ENCODE results near the gene SH3PXD2A.
"Not testable (repeated sequence)": the region's sequence is repeated elsewhere in the genome, so short reads cannot be mapped to it uniquely, and the experiment has no call there.

SH3PXD2A gene

GRCh38 chr10:103847909-103848468, 7.4 kb downstream of the SH3PXD2A start:
- DNase-seq = no peak

- no peak for DNase-seq
Measured at GRCh38 chr10:103847346-103847745, 8.0 kb downstream of the SH3PXD2A start.

GRCh38 chr10:103845972-103846371, 9.4 kb downstream of the SH3PXD2A start:
- no peak for DNase-seq

GRCh38 chr10:103845346-103845745, 10.0 kb downstream of the SH3PXD2A start:
- not testable (repeated sequence) for DNase-seq

GRCh38 chr10:103843854-103844570, 11.4 kb downstream of the SH3PXD2A start:
- DNase-seq = no peak

- DNase-seq = no peak
Measured at GRCh38 chr10:103843045-103843444, 12.3 kb downstream of the SH3PXD2A start.

- no peak for DNase-seq
Measured at GRCh38 chr10:103842605-103843004, 12.8 kb downstream of the SH3PXD2A start.

GRCh38 chr10:103841519-103841918, 13.9 kb downstream of the SH3PXD2A start:
- no peak for DNase-seq

GRCh38 chr10:103840740-103841070, 14.7 kb downstream of the SH3PXD2A start:
- no peak for DNase-seq

GRCh38 chr10:103839872-103840739, 15.3 kb downstream of the SH3PXD2A start:
- peak in 1 of 2 experiments; percentile 12 for DNase-seq

- DNase-seq = no peak
Measured at GRCh38 chr10:103839519-103839871, 15.9 kb downstream of the SH3PXD2A start.

- DNase-seq = no peak
Measured at GRCh38 chr10:103838862-103839518, 16.4 kb downstream of the SH3PXD2A start.

GRCh38 chr10:103838070-103838395, 17.3 kb downstream of the SH3PXD2A start:
- DNase-seq = no peak

GRCh38 chr10:103837370-103838069, 17.9 kb downstream of the SH3PXD2A start:
- DNase-seq = no peak

GRCh38 chr10:103836861-103837260, 18.5 kb downstream of the SH3PXD2A start:
- DNase-seq = no peak

- no peak for DNase-seq
Measured at GRCh38 chr10:103836273-103836672, 19.1 kb downstream of the SH3PXD2A start.

- DNase-seq = no peak
Measured at GRCh38 chr10:103835096-103836050, 20.0 kb downstream of the SH3PXD2A start.

- no peak for DNase-seq
Measured at GRCh38 chr10:103834436-103835095, 20.8 kb downstream of the SH3PXD2A start.

GRCh38 chr10:103833731-103834365, 21.5 kb downstream of the SH3PXD2A start:
- DNase-seq = no peak

- no peak for DNase-seq
Measured at GRCh38 chr10:103832806-103833205, 22.6 kb downstream of the SH3PXD2A start.
